HEK293 (cell line): ENCODE data around the gene SAMD1.
A peak's percentile ranks its signal among the peaks of the same experiment; 100 is the strongest.

Experiments used
- HOXC10 ChIP-seq: sonication (generic); formaldehyde crosslinking; IDR thresholded peaks from 2 replicates; pipeline ENCODE4 v1.8.1; 2023; ENCODE audit warnings: mild to moderate bottlenecking, missing genetic modification reagents
- KLF7 ChIP-seq: fragments of 450-650 bp; formaldehyde crosslinking; IDR thresholded peaks from 2 replicates; pipeline ENCODE4 v1.5.1; 2016; ENCODE audit warnings: missing biosample characterization, missing genetic modification characterization, borderline replicate concordance
- SP7 ChIP-seq: fragments of 450-650 bp; formaldehyde crosslinking; IDR thresholded peaks from 2 replicates; pipeline ENCODE4 v1.5.1; 2016; ENCODE audit warnings: missing biosample characterization, missing genetic modification characterization
- TCF7L2 ChIP-seq: IDR thresholded peaks from 2 replicates; pipeline ENCODE4 v1.6.1; 2011; ENCODE audit warnings: low read depth, mild to moderate bottlenecking, inconsistent platforms, low read length, moderate library complexity, borderline replicate concordance
- TRIM28 ChIP-seq: IDR thresholded peaks from 2 replicates; pipeline ENCODE4 v1.6.1; 2011; ENCODE audit warnings: low read length, control low read depth, borderline replicate concordance
- ZNF169 ChIP-seq: fragments of 450-650 bp; formaldehyde crosslinking; IDR thresholded peaks from 2 replicates; pipeline ENCODE4 v1.5.1; 2016; ENCODE audit warnings: missing biosample characterization, missing genetic modification characterization
- ZNF174 ChIP-seq: fragments of 450-650 bp; formaldehyde crosslinking; IDR thresholded peaks from 2 replicates; pipeline ENCODE4 v1.5.0; 2017; ENCODE audit warnings: missing biosample characterization, mild to moderate bottlenecking, missing genetic modification characterization
- ZNF24 ChIP-seq: fragments of 450-650 bp; formaldehyde crosslinking; IDR thresholded peaks from 2 replicates; pipeline ENCODE4 v1.5.1; 2016; ENCODE audit warnings: missing biosample characterization, missing genetic modification characterization
- ZNF266 ChIP-seq: fragments of 450-650 bp; formaldehyde crosslinking; IDR thresholded peaks from 2 replicates; pipeline ENCODE4 v1.5.1; 2016; ENCODE audit warnings: missing biosample characterization, missing genetic modification characterization, low read depth
- ZNF292 ChIP-seq: fragments of 450-650 bp; formaldehyde crosslinking; IDR thresholded peaks from 2 replicates; pipeline ENCODE4 v1.5.1; 2016; ENCODE audit warnings: low read depth, missing biosample characterization, missing genetic modification characterization, borderline replicate concordance
- ZNF341 ChIP-seq: fragments of 450-650 bp; formaldehyde crosslinking; IDR thresholded peaks from 2 replicates; pipeline ENCODE4; 2016; ENCODE audit warnings: low read depth, missing biosample characterization, missing genetic modification characterization
- ZNF366 ChIP-seq: fragments of 450-650 bp; formaldehyde crosslinking; conservative IDR thresholded peaks from 2 replicates; pipeline ENCODE4 v1.5.1; 2016; ENCODE audit warnings: missing biosample characterization, missing genetic modification characterization
- ZNF521 ChIP-seq: fragments of 450-650 bp; formaldehyde crosslinking; IDR thresholded peaks from 2 replicates; pipeline ENCODE4 v1.5.1; 2017; ENCODE audit warnings: missing biosample characterization, mild to moderate bottlenecking, missing genetic modification characterization
- ZNF548 ChIP-seq: fragments of 450-650 bp; formaldehyde crosslinking; IDR thresholded peaks from 2 replicates; pipeline ENCODE4 v1.5.1; 2016; ENCODE audit warnings: missing biosample characterization, missing genetic modification characterization
- ZNF571 ChIP-seq: fragments of 450-650 bp; formaldehyde crosslinking; IDR thresholded peaks from 2 replicates; pipeline ENCODE4 v1.5.0; 2017; ENCODE audit warnings: missing biosample characterization, missing genetic modification characterization
- ZNF596 ChIP-seq: fragments of 450-650 bp; IDR thresholded peaks from 2 replicates; pipeline ENCODE4 v1.5.0; 2018; ENCODE audit warnings: missing biosample characterization, mild to moderate bottlenecking, missing genetic modification characterization, moderate library complexity
- ZNF623 ChIP-seq: fragments of 450-650 bp; formaldehyde crosslinking; IDR thresholded peaks from 2 replicates; pipeline ENCODE4 v1.5.1; 2016; ENCODE audit warnings: missing biosample characterization, missing genetic modification characterization
- ZNF629 ChIP-seq: fragments of 450-650 bp; formaldehyde crosslinking; IDR thresholded peaks from 2 replicates; pipeline ENCODE4 v1.5.1; 2017; ENCODE audit warnings: missing biosample characterization, missing genetic modification characterization
- ZNF654 ChIP-seq: fragments of 450-650 bp; formaldehyde crosslinking; IDR thresholded peaks from 2 replicates; pipeline ENCODE4 v1.5.1; 2016; ENCODE audit warnings: low read depth, missing biosample characterization, missing genetic modification characterization
- ZNF660 ChIP-seq: fragments of 450-650 bp; IDR thresholded peaks from 2 replicates; pipeline ENCODE4 v1.5.1; 2018; ENCODE audit warnings: missing biosample characterization, mild to moderate bottlenecking, missing genetic modification characterization
- ZNF785 ChIP-seq: fragments of 450-650 bp; formaldehyde crosslinking; IDR thresholded peaks from 2 replicates; pipeline ENCODE4 v1.5.1; 2016; ENCODE audit warnings: missing biosample characterization, missing genetic modification characterization
- TF ChIP-seq, protein P1 (sequence below): fragments of 450-650 bp; formaldehyde crosslinking; IDR thresholded peaks from 2 replicates; pipeline ENCODE4 v1.5.1; 2016; ENCODE audit warnings: missing biosample characterization, missing genetic modification characterization
- TF ChIP-seq, protein P2 (sequence below): fragments of 450-650 bp; formaldehyde crosslinking; IDR thresholded peaks from 2 replicates; pipeline ENCODE4 v1.5.1; 2016; ENCODE audit warnings: missing biosample characterization, missing genetic modification characterization
- TF ChIP-seq, protein P3 (sequence below): fragments of 450-650 bp; formaldehyde crosslinking; IDR thresholded peaks from 2 replicates; pipeline ENCODE4 v1.5.1; 2016; ENCODE audit warnings: missing biosample characterization, missing genetic modification characterization
- TF ChIP-seq, protein P4 (sequence below): fragments of 450-650 bp; formaldehyde crosslinking; IDR thresholded peaks from 2 replicates; pipeline ENCODE4 v1.5.1; 2017; ENCODE audit warnings: missing biosample characterization, missing genetic modification characterization
- TF ChIP-seq, protein P5 (sequence below): fragments of 450-650 bp; formaldehyde crosslinking; IDR thresholded peaks from 2 replicates; pipeline ENCODE4 v1.5.1; 2016; ENCODE audit warnings: missing biosample characterization, missing genetic modification characterization
- TF ChIP-seq, protein P6 (sequence below): fragments of 450-650 bp; formaldehyde crosslinking; IDR thresholded peaks from 2 replicates; pipeline ENCODE4 v1.5.1; 2017; ENCODE audit warnings: missing biosample characterization, missing genetic modification characterization

Gene SAMD1

DNA sequence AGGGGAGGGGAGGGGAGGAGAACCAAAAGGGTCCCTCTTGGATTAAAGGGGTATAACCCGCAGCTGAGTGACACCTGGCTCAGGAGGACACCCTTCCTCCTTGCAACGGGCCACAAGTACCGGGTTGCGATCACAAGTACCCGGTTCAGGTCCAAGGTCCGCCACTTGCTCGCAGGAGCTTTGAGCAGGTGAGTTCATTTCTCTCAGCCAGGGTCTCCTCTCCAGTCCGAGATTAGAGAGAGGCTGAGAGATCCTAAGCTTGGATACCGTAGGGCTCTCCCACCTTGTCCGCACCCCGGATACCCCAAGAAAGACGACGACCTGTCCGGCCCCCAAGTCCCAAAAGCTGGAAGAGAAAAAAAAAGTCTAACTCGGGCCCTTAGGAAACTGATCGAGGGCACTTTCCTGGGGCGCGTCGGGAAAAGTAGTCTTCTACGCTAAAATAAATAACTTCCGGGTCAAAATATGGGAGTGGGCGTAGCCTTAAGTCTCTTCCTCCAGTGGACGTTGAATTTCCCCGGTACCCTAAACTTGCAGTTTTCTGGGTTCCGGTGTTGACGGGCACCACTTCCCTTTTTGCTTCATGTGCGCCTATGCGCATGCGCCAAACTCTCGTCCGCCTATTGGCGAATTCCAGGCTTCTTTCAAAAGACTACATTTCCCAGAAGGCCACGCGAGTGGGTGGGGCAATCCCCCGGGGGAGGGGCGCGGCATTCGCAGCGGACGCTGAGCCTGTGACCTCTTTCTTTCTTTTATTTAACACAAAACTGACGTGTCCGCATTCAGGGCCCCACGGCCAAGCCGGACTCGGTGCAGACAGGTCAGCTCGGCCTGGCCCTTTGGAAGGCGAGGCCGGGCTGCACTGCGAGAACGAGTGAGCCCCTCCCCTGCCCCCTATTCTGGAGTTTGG is 9.4 kb downstream of the SAMD1 start (continued):
- no peak for TF ChIP-seq ZNF341
- TF ChIP-seq KLF7 (tag by site-specific recombination), result peak; percentile 85
- TF ChIP-seq, protein P1, sequence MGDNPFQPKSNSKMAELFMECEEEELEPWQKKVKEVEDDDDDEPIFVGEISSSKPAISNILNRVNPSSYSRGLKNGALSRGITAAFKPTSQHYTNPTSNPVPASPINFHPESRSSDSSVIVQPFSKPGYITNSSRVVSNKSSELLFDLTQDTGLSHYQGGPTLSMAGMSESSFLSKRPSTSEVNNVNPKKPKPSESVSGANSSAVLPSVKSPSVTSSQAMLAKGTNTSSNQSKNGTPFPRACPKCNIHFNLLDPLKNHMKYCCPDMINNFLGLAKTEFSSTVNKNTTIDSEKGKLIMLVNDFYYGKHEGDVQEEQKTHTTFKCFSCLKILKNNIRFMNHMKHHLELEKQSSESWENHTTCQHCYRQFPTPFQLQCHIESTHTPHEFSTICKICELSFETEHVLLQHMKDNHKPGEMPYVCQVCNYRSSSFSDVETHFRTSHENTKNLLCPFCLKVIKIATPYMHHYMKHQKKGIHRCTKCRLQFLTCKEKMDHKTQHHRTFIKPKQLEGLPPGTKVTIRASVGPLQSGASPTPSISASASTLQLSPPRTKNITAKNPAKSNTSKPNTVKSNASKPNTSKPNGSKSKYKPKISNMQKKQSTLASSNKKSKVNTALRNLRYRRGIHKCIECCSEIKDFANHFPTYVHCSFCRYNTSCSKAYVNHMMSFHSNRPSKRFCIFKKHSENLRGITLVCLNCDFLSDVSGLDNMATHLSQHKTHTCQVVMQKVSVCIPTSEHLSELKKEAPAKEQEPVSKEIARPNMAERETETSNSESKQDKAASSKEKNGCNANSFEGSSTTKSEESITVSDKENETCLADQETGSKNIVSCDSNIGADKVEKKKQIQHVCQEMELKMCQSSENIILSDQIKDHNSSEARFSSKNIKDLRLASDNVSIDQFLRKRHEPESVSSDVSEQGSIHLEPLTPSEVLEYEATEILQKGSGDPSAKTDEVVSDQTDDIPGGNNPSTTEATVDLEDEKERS (tag by site-specific recombination), result no peak
- TF ChIP-seq, protein P2, sequence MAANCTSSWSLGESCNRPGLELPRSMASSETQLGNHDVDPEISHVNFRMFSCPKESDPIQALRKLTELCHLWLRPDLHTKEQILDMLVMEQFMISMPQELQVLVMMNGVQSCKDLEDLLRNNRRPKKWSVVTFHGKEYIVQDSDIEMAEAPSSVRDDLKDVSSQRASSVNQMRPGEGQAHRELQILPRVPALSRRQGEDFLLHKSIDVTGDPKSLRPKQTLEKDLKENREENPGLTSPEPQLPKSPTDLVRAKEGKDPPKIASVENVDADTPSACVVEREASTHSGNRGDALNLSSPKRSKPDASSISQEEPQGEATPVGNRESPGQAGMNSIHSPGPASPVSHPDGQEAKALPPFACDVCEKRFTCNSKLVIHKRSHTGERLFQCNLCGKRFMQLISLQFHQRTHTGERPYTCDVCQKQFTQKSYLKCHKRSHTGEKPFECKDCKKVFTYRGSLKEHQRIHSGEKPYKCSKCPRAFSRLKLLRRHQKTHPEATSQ, result no peak
- no peak for TF ChIP-seq HOXC10 (CRISPR knock-in tag)
- TF ChIP-seq ZNF629, result peak; percentile 86
- TF ChIP-seq ZNF785 (tag by site-specific recombination), result no peak
- no peak for TF ChIP-seq ZNF571
- TF ChIP-seq ZNF623, result no peak
- no peak for TF ChIP-seq ZNF169 (tag by site-specific recombination)
- no peak for TF ChIP-seq ZNF292 (tag by site-specific recombination)
- TF ChIP-seq ZNF654 (tag by site-specific recombination), result no peak
- TF ChIP-seq ZNF366 (tag by site-specific recombination), result no peak
- peak; percentile 11; the same call in 1 of the 2 replicates for TF ChIP-seq ZNF596 (tag by site-specific recombination)
- TF ChIP-seq ZNF266 (tag by site-specific recombination), result no peak
- TF ChIP-seq ZNF548 (tag by site-specific recombination), result no peak
- TF ChIP-seq TCF7L2, result no peak
- no peak for TF ChIP-seq ZNF521 (tag by site-specific recombination)
- no peak; the same call in 1 of the 2 replicates for TF ChIP-seq SP7
- TF ChIP-seq ZNF660, result no peak
- TF ChIP-seq, protein P3, sequence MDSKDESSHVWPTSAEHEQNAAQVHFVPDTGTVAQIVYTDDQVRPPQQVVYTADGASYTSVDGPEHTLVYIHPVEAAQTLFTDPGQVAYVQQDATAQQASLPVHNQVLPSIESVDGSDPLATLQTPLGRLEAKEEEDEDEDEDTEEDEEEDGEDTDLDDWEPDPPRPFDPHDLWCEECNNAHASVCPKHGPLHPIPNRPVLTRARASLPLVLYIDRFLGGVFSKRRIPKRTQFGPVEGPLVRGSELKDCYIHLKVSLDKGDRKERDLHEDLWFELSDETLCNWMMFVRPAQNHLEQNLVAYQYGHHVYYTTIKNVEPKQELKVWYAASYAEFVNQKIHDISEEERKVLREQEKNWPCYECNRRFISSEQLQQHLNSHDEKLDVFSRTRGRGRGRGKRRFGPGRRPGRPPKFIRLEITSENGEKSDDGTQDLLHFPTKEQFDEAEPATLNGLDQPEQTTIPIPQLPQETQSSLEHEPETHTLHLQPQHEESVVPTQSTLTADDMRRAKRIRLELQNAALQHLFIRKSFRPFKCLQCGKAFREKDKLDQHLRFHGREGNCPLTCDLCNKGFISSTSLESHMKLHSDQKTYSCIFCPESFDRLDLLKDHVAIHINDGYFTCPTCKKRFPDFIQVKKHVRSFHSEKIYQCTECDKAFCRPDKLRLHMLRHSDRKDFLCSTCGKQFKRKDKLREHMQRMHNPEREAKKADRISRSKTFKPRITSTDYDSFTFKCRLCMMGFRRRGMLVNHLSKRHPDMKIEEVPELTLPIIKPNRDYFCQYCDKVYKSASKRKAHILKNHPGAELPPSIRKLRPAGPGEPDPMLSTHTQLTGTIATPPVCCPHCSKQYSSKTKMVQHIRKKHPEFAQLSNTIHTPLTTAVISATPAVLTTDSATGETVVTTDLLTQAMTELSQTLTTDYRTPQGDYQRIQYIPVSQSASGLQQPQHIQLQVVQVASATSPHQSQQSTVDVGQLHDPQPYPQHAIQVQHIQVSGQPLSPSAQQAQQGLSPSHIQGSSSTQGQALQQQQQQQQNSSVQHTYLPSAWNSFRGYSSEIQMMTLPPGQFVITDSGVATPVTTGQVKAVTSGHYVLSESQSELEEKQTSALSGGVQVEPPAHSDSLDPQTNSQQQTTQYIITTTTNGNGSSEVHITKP (tag by site-specific recombination), result peak; percentile 83
- TF ChIP-seq, protein P4, sequence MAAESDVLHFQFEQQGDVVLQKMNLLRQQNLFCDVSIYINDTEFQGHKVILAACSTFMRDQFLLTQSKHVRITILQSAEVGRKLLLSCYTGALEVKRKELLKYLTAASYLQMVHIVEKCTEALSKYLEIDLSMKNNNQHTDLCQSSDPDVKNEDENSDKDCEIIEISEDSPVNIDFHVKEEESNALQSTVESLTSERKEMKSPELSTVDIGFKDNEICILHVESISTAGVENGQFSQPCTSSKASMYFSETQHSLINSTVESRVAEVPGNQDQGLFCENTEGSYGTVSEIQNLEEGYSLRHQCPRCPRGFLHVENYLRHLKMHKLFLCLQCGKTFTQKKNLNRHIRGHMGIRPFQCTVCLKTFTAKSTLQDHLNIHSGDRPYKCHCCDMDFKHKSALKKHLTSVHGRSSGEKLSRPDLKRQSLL (tag by site-specific recombination), result no peak
- TF ChIP-seq, protein P5, sequence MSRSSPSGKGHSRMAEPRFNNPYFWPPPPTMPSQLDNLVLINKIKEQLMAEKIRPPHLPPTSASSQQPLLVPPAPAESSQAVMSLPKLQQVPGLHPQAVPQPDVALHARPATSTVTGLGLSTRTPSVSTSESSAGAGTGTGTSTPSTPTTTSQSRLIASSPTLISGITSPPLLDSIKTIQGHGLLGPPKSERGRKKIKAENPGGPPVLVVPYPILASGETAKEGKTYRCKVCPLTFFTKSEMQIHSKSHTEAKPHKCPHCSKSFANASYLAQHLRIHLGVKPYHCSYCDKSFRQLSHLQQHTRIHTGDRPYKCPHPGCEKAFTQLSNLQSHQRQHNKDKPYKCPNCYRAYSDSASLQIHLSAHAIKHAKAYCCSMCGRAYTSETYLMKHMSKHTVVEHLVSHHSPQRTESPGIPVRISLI, result peak; percentile 80; the same call in 1 of the 2 replicates
- no peak for TF ChIP-seq TRIM28
- no peak for TF ChIP-seq ZNF174 (tag by site-specific recombination)
- no peak for TF ChIP-seq ZNF24 (tag by site-specific recombination)
- TF ChIP-seq, protein P6, sequence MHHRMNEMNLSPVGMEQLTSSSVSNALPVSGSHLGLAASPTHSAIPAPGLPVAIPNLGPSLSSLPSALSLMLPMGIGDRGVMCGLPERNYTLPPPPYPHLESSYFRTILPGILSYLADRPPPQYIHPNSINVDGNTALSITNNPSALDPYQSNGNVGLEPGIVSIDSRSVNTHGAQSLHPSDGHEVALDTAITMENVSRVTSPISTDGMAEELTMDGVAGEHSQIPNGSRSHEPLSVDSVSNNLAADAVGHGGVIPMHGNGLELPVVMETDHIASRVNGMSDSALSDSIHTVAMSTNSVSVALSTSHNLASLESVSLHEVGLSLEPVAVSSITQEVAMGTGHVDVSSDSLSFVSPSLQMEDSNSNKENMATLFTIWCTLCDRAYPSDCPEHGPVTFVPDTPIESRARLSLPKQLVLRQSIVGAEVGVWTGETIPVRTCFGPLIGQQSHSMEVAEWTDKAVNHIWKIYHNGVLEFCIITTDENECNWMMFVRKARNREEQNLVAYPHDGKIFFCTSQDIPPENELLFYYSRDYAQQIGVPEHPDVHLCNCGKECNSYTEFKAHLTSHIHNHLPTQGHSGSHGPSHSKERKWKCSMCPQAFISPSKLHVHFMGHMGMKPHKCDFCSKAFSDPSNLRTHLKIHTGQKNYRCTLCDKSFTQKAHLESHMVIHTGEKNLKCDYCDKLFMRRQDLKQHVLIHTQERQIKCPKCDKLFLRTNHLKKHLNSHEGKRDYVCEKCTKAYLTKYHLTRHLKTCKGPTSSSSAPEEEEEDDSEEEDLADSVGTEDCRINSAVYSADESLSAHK (tag by site-specific recombination), result no peak
